Stimulated activated CD4-positive, alpha-beta T cell treated with anti-CD3 and anti-CD28 coated beads, Interleukin-15, amount 100 ng/mL, for 1 hour (primary cell): ENCODE measurements around the gene IL24.

Experiments used
- DNase-seq, 2 donors: peaks; one replicate each; pipeline ENCODE4 v3.0.0-alpha.2; 2020; ENCODE audit warnings: low read depth in 1 of 2, low spot score in 1 of 2

The IL24 gene

DNA sequence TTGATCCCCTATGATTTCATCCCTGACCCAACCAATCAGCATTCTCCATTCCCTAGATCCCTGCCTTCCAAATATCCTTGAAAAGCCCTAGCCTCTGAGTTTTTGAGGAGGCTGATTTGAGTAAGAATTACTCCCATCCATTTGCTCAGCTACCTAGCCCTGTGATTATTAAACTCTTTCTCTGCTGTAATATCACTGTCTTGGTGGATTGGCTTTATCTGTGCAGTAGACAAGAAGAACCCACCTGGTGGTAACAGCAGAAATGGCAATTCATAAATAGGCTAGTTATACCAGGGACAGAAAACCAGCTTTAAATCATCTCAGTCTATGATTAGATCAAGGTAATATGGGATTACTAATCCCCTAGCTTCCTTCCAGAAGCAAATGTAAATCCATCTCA is 18.8 kb upstream of the IL24 start:
- no peak for DNase-seq

- no peak for DNase-seq
These were observed 16.9 kb upstream of the IL24 start for GRCh38 chr1:206880314-206880713.

GRCh38 chr1:206882555-206882954 is 14.7 kb upstream of the IL24 start:
- no peak for DNase-seq

GRCh38 chr1:206883160-206883559 is 14.1 kb upstream of the IL24 start:
- DNase-seq: no peak

- no peak for DNase-seq
These were observed 13.4 kb upstream of the IL24 start for GRCh38 chr1:206883876-206884275.

DNA sequence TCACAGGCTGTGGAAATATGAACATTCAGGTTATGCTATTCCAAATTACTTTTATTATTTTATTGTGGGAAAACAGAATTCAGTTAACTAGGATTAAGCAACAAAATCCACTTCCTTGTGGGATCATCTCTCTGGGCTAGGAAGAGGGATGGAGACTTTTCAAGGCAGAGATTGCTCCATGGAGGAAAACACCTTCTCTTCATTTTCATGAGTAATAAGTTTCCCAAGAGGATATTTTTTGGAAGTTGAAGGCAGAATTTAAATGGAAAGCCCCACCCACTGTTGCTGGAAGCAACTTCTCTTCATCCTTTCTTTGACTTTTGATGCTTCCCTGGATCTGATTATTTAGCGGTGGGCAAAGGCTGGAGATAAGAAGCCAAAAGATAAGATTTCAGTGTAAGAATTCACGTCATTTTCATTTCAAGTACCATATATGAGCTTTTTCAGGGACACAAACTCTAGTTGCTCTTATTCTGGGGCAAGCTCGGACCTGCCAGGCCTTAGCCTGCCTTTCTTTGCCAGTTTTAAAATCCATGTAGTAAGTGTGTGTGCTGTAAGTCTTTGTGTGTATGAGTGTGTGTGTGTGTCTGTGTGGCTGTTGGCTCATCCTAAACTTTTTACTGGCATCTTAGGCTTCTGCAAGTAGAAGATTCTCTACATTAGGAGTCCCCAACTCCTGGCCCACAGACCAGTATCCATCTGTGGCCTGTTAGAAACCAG is 11.7 kb upstream of the IL24 start:
- no peak for DNase-seq

- DNase-seq: no peak
These were observed 10.4 kb upstream of the IL24 start for GRCh38 chr1:206886831-206887230.

DNA sequence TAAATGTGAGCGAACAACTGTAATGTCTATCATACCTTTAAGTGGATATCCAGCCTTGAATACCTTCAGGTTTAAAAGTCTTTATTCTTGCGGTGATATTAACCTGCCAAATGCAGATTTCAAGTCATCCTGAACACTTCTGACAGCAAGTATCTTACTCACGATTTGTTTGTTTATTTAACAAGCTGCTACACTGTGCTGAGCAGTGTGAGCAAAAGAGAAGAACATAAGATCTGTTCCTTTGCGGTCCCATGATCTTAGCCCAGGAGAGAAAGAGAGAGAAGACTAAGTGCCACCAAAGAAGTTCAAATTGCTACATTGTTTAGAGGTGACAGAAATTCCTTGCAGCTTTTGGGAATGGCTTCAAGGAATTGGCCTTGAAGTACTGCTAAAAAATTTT is 9.5 kb upstream of the IL24 start:
- no peak for DNase-seq

GRCh38 chr1:206890125-206891060 is 6.8 kb upstream of the IL24 start:
- DNase-seq: no peak

DNA sequence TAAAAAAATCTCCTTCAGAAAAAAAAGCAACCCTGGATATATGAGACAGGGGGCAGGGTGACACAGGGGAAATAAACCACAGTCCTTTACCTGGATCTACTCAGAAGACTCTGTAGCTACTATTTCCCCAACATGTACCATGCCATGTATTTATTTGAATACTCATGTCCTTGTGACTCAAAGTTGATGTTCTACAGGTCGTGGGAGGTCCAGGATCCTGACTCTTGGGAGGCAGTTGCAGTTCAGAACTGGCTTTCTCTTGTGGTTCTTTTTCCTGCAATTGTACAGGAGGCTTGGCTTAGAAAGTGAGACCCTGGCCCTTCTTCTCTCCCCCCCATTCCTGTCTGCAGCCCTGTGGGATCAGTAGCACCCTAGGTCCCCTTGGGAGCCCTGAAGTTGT is 5.8 kb upstream of the IL24 start:
- no peak for DNase-seq

- no peak for DNase-seq
These were observed 4.8 kb upstream of the IL24 start for GRCh38 chr1:206892351-206892984.

DNA sequence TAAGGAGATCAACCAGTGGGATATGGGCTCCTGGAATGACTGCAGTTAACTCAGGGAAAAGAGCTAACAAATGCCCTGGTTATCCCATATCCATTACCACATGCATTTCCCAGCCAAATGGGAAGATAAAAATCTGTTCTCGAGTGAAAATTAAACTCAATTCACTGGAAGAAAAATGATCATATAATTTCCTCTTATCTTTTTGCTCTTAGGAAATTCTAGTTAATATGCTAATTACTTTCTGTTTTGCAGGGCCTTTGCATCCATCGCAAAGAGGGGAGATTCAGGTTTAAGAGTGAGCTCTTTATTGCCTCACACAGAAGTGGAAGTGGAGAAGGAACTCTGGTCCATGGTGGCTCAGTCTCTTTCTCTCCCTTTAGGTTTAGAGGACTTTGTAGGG is 3.9 kb upstream of the IL24 start:
- DNase-seq: no peak

DNA sequence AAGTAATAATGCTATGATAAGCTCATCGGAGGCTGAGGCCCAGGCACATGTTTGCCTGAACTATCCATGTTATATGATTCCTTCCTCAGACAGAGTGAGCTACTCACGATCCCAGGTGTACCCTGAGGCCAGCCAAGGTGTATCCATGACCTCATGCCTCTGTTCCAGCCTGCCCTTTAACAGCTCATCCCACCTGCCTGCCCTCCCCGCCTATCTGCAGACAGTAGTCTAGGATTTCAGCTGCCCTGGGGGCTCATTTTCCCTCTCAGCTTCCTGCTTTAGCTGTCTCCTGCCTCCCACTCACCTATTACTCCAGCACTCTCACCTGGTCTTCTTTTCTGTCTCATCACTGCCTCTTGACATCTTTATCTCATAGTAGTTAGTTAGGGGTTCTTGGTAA is 1.9 kb upstream of the IL24 start:
- DNase-seq: no peak

DNA sequence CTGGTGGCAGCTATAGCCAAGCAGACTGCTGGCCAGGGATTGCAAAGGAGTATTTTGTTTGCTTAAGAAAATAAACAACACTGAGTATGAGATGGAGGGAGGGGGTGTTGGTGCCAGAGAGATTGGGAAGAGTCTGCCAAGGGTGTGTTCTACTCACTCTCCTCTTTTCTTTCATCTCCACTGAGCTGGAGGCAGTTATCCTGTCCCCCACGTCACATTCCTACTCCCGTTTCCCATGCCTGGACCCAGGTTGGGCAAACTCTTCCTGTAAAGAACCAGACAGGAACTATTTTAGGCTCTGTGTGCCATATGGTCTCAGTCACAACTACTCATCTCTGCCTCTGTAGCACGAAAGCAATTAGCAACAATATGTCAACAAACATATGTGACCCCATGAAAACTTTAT is 1.4 kb upstream of the IL24 start:
- DNase-seq: no peak

DNA sequence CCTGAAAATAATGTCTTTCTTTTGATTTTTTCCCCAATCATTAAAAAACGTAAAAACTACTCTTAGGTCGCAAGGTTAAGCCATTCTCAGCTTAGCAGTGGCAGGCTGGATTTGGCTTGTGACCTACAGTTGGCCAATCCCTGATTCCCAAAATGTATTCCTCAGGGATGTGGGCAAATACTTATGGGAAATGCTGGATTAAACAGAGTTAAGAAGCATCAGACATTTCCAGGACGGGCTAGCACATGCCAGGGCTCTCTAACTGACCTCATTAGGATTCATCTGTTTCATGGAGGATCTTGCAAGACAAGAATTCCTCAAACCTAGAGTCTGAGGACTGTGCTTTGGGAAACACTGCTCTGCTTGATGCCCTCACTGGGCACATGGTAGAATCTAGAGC is 982 bp upstream of the IL24 start:
- no peak for DNase-seq

GRCh38 chr1:206898089-206898914 is 1.1 kb downstream of the IL24 start:
- DNase-seq: no peak

DNA sequence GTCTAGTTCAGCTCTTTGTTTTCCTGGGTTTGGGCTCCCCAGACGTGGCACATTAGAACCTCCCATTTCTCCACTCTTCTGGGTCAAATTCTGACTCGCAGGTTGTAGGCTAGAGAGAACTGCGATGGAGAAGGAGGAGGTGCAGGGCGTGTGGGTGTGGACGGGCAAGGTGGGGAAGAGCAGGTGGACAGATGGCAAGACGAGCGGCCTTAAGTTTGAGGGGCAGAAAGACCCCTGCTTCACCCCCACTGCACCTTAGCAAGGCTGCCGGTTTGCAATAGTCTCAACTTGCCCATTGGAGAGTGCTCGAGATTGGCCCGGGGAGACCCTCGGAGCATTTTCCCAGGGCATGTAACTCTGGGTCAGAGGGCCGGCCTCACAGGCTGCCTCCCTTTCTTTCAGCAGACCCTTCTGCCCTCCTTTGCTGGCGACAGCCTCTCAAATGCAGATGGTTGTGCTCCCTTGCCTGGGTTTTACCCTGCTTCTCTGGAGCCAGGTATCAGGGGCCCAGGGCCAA is 1.7 kb downstream of the IL24 start:
- DNase-seq: no peak

DNA sequence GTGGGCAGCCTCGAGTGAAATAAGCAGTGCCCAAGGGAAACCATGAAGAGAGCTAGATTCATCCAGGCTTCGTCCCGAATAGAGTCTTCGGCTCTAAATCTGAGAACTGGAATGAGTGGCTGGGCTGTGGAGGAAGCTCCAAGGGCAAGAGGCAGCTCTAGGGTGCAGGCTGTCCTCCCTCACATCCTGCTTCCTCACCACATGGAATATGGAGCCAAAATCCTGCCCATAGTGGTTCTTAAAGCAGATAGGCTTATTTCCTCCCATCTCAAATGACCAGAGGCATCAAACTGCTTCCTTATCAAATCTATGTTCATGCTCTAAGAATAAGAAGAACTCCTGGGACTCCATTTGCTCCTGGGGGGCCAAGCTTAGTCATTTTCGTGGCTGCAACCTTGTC is 2.5 kb downstream of the IL24 start:
- DNase-seq: no peak

DNA sequence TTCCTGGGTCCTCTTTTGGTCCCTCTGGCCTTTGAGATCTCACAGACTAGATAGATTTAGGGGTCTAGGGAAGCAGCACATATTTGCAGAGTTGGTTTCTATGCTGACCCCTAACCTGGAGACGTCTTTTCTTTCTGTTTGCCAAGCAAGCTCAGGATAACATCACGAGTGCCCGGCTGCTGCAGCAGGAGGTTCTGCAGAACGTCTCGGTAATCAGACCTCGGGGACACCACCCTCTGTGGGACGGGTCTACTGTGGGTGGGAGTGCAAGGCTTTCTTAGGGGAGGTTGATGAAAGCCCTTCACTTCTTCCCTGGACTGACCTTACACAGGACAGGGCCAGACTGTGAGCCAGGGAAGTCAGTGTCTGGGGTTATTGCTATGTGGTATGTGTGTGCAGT is 2.9 kb downstream of the IL24 start:
- DNase-seq: no peak

- no peak for DNase-seq
These were observed 4.7 kb downstream of the IL24 start for GRCh38 chr1:206901944-206902343.

DNA sequence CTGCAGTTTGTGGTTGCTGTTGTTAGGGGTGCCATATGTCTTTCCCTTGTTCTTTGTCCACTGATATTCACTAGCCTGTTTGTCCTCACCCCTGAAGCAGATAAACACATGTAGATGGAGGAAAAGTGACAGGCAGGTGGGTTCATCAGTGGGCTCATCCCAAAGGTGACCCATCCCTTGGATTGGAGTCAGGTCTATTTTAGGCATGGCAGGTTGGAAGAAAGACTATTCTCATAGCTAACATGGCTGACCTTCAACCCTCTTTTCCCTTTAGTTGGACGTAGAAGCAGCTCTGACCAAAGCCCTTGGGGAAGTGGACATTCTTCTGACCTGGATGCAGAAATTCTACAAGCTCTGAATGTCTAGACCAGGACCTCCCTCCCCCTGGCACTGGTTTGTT is 5.5 kb downstream of the IL24 start:
- no peak for DNase-seq
